Fibroblast of lung (primary cell): ENCODE data around the gene NTN1. TPM values are rescaled to one million over a fixed set of nuclear protein-coding genes. Genes with fewer than 3 reads are reported as not detected.

Source experiments
- DNase-seq, 2 donors: peaks; one replicate each; pipeline versions ENCODE4 v3.0.0 to v3.0.0-alpha.2; 2010; ENCODE audit warnings: low read depth in 2 of 2
- H2AFZ ChIP-seq: 2 replicates; pipeline ENCODE4 v1.5.1; 2012; ENCODE audit warnings: low read length, control low read depth, inconsistent platforms
- H3K27ac ChIP-seq: 2 replicates; pipeline ENCODE4 v1.5.1; 2011; ENCODE audit warnings: low read length, control low read depth; ENCODE audit not compliant: insufficient read depth
- H3K27me3 ChIP-seq: 2 replicates; pipeline ENCODE4 v1.5.1; 2011; ENCODE audit warnings: mild to moderate bottlenecking, low read length; ENCODE audit not compliant: control insufficient read depth, insufficient read depth
- H3K36me3 ChIP-seq: 2 replicates; pipeline ENCODE4 v1.5.1; 2011; ENCODE audit warnings: low read length; ENCODE audit not compliant: control insufficient read depth, insufficient read depth
- H3K4me1 ChIP-seq: 2 replicates; pipeline ENCODE4 v1.5.1; 2011; ENCODE audit warnings: low read length; ENCODE audit not compliant: control insufficient read depth, insufficient read depth; ENCODE audit errors: extremely low read depth
- H3K4me2 ChIP-seq: 2 replicates; pipeline ENCODE4 v1.5.1; 2011; ENCODE audit warnings: low read length, control low read depth; ENCODE audit not compliant: insufficient read depth; ENCODE audit errors: extremely low read depth
- H3K4me3 ChIP-seq, 4 experiments: fragments of 200-600 bp in 1 of 4; sonication (generic) in 1 of 4; replicated peaks in 1 of 4; 2 replicates each; pipeline ENCODE4 v1.5.1; 2011 to 2016; ENCODE audit warnings: low read length in 4 of 4, low read depth in 3 of 4, mild to moderate bottlenecking in 3 of 4, control low read depth in 2 of 4, inconsistent platforms in 1 of 4, mixed read lengths in 1 of 4; ENCODE audit not compliant: insufficient read depth in 1 of 4; ENCODE audit errors: control extremely low read depth in 1 of 4
- H3K79me2 ChIP-seq: 2 replicates; pipeline ENCODE4 v1.5.1; 2012; ENCODE audit warnings: mild to moderate bottlenecking, low read length, inconsistent platforms; ENCODE audit not compliant: control insufficient read depth, insufficient read depth
- H3K9ac ChIP-seq: 2 replicates; pipeline ENCODE4 v1.5.1; 2011; ENCODE audit warnings: mild to moderate bottlenecking, low read length, control low read depth; ENCODE audit not compliant: insufficient read depth
- H3K9me3 ChIP-seq: 2 replicates; pipeline ENCODE4 v1.5.1; 2012; ENCODE audit warnings: low read depth, low read length; ENCODE audit not compliant: control insufficient read depth, insufficient read depth
- H4K20me1 ChIP-seq: 2 replicates; pipeline ENCODE4 v1.5.1; 2011; ENCODE audit warnings: low read length; ENCODE audit not compliant: control insufficient read depth, insufficient read depth; ENCODE audit errors: extremely low read depth
- CTCF ChIP-seq, 2 donors: IDR thresholded peaks in 1 of 2; conservative IDR thresholded peaks in 1 of 2; 1 replicate in 1 of 2; 2 replicates in 1 of 2; pipeline ENCODE4 v1.5.1; 2011 to 2012; ENCODE audit warnings: low read length in 2 of 2, control low read depth in 1 of 2, inconsistent platforms in 1 of 2, low read depth in 1 of 2, mild to moderate bottlenecking in 1 of 2
- EZH2 ChIP-seq: IDR thresholded peaks from 2 replicates; pipeline ENCODE4 v1.5.1; 2012; ENCODE audit warnings: low read length, control low read depth, mild to moderate bottlenecking; ENCODE audit errors: missing control alignments
- polyA plus RNA-seq, 2 donors: library from polyadenylated mRNA; depleted of rRNA in 1 of 2; stranded (reverse) in 1 of 2; unstranded in 1 of 2; fragments of >200 nt; gene quantifications; 2 replicates each; pipeline ENCODE4 v1.2.1, GENCODE V29; 2011 to 2012; ENCODE audit warnings: missing spikeins in 1 of 2
- total RNA-seq: library from RNA; depleted of rRNA; stranded (reverse); fragments of >200 nt; gene quantifications from 2 replicates; pipeline ENCODE4 v1.2.1, GENCODE V29; 2014

The NTN1 gene
- total and polyA plus RNA-seq, 2 donors (not counting 1 experiment from before 2014, with no cell fraction given): 0.17 to 3.1 TPM

- TF ChIP-seq CTCF (conservative IDR thresholded peaks at IDR 0.05 in 1 of 2, IDR thresholded peaks at IDR 0.05 in 1 of 2; ENCODE audit: low read depth in 1 of 2, low read length in 2 of 2) (no peak), EZH2 (no peak)
- H3K4me3 ChIP-seq: no peak overlapping the region
- H3K27ac ChIP-seq: no peak overlapping the region
These were observed 95.7 kb downstream of the NTN1 start for GRCh38 chr17:9116861-9117568.

GRCh38 chr17:9120471-9120870, 99.2 kb downstream of the NTN1 start:
- TF ChIP-seq CTCF (conservative IDR thresholded peaks at IDR 0.05 in 1 of 2, IDR thresholded peaks at IDR 0.05 in 1 of 2; ENCODE audit: low read depth in 1 of 2, low read length in 2 of 2) (peak; percentile 18 to 22), EZH2 (no peak)
- H3K27me3 ChIP-seq: no peaks in the 10 kb centered on the region
- no peak overlapping the region for H3K9ac ChIP-seq
- H2AFZ ChIP-seq: no peak overlapping the region
- H3K36me3 ChIP-seq: no peaks in the 10 kb centered on the region
- H3K4me2 ChIP-seq: no peak overlapping the region
- H3K4me1 ChIP-seq: no peaks in the 10 kb centered on the region
- H3K27ac ChIP-seq: no peak overlapping the region
- no peak for DNase-seq
- H3K79me2 ChIP-seq: no peaks in the 10 kb centered on the region
- no peaks in the 10 kb centered on the region for H3K9me3 ChIP-seq
- H3K4me3 ChIP-seq: no peak overlapping the region
- no peaks in the 10 kb centered on the region for H4K20me1 ChIP-seq

More at GRCh38 chr17:9116861-9117568, 95.7 kb downstream of the NTN1 start:
- Histone ChIP-seq H2AFZ (no peak overlapping the region), H3K27me3 (no peaks in the 10 kb centered on the region), H3K9me3 (no peaks in the 10 kb centered on the region), H4K20me1 (no peaks in the 10 kb centered on the region), H3K4me1 (no peaks in the 10 kb centered on the region), H3K79me2 (no peaks in the 10 kb centered on the region), H3K36me3 (no peaks in the 10 kb centered on the region), H3K9ac (no peak overlapping the region), H3K4me2 (no peak overlapping the region)
- no peak for DNase-seq

- Histone ChIP-seq H3K79me2 (no peaks in the 10 kb centered on the region), H3K4me2 (no peak overlapping the region), H3K27ac (no peak overlapping the region), H3K4me3 (no peak overlapping the region), H2AFZ (no peak overlapping the region), H3K9ac (no peak overlapping the region), H3K9me3 (no peaks in the 10 kb centered on the region), H3K4me1 (no peaks in the 10 kb centered on the region), H3K36me3 (no peaks in the 10 kb centered on the region), H3K27me3 (no peaks in the 10 kb centered on the region), H4K20me1 (no peaks in the 10 kb centered on the region)
- TF ChIP-seq CTCF (conservative IDR thresholded peaks at IDR 0.05 in 1 of 2, IDR thresholded peaks at IDR 0.05 in 1 of 2; ENCODE audit: low read depth in 1 of 2, low read length in 2 of 2): no peak
- TF ChIP-seq EZH2: no peak
- no peak for DNase-seq
These were observed 100.0 kb downstream of the NTN1 start for GRCh38 chr17:9121186-9121820.
